Right lobe of liver (tissue), 4 donors: Measurements from ENCODE around the gene HOTAIR.

Experiments used
- CTCF ChIP-seq, 4 donors: fragments of 200-600 bp in 3 of 4; fragments of 450-650 bp in 1 of 4; IDR thresholded peaks; one replicate each; pipeline versions ENCODE4 v1.5.1 to v1.8.0; 2016 to 2022; ENCODE audit warnings: antibody characterized with exemption in 4 of 4, mild to moderate bottlenecking in 2 of 4
- POLR2A ChIP-seq: fragments of 450-650 bp; IDR thresholded peaks from one replicate; pipeline ENCODE4 v1.6.1; 2017; ENCODE audit warnings: antibody characterized with exemption, mild to moderate bottlenecking
- donor health status: DM: no; HTN: no; CAD: no.
- donor health status: DM: no; HTN: no; CAD: no.
- donor health status: DM: no; HTN: yes; CAD: no.

GRCh38 chr12:53983950-53984572, 9.3 kb upstream of the HOTAIR start:
- no peak for TF ChIP-seq CTCF (IDR thresholded peaks at IDR 0.05)
- TF ChIP-seq POLR2A = no peak
